Measurements from ENCODE around the gene CIAO2A. TPM values are rescaled to one million over a fixed set of nuclear protein-coding genes. Genes with fewer than 3 reads are reported as not detected.

The CIAO2A gene
- total RNA-seq, 1 experiment from 2014 or later, result 38.7 TPM

- POLR2A ChIA-PET, result interaction anchor here (1.1 kb wide), 1 partner anchor 38 kb away, joined by 3 read pairs; the partner anchor contains the start of gene SNX1
- no TSS peak for BruUV-seq (replicated peaks)
- Mint-ChIP-seq H3K36me3 (ENCODE audit: insufficient read depth, unreplicated experiment) (peaks cover 90% of the 10 kb centered on the region), H3K9me3 (ENCODE audit: unreplicated experiment) (no peaks in the 10 kb centered on the region), H3K27me3 (ENCODE audit: insufficient read depth, unreplicated experiment) (no peaks in the 10 kb centered on the region), H3K4me1 (ENCODE audit: insufficient read depth, unreplicated experiment) (no peaks in the 10 kb centered on the region), H3K4me3 (ENCODE audit: unreplicated experiment) (no peak overlapping the region), H3K27ac (ENCODE audit: low read depth, unreplicated experiment) (no peak overlapping the region)
- DNase-seq (ENCODE audit: unreplicated experiment), result no peak
- CTCF ChIA-PET, result interaction anchor here (1.0 to 2.7 kb wide), 4 partner anchors 11 to 524 kb away, joined by 3 to 8 read pairs (median 4); partner anchors contain the start of gene SNX22
- TF ChIP-seq CTCF (IDR thresholded peaks at IDR 0.05; ENCODE audit: unreplicated experiment), result no peak
- intact Hi-C loops (cut with micrococcal nuclease), result no loop called here
Measured at GRCh38 chr15:64133623-64134344, 40.1 kb upstream of the CIAO2A start.

DNA sequence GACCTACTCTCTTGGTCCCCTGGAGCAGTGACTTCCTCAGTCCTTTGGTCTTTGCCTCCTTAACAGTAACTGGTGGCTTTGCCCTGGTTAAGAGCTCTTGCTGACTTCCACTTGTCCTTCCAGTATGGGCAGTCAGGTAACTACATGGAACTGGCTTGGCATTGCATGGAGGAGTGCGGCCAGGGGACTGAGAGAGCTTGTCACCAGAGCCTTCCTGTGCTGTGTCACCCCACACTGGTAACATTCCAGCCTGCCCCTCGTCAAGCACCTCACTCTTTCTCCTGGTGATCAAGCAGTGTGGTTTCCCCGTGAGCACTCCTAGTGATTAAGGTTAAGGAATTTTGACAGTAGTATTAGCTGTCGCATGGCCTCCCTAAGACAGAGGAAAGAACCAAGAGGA is 38.6 kb upstream of the CIAO2A start:
- no peaks in the 10 kb centered on the region for H3K27me3 Mint-ChIP-seq (ENCODE audit: insufficient read depth, unreplicated experiment)
- POLR2A ChIA-PET, result interaction anchor here (0.8 to 1.7 kb wide), 3 partner anchors 10 to 30 kb away, joined by 3 to 11 read pairs (median 4); no protein-coding TSS in a partner anchor
- H3K9me3 Mint-ChIP-seq (ENCODE audit: unreplicated experiment), result no peaks in the 10 kb centered on the region
- peaks cover 98% of the 10 kb centered on the region for H3K36me3 Mint-ChIP-seq (ENCODE audit: insufficient read depth, unreplicated experiment)
- no peak overlapping the region for H3K27ac Mint-ChIP-seq (ENCODE audit: low read depth, unreplicated experiment)
- CTCF ChIA-PET, result interaction anchor here (0.5 to 3.3 kb wide), 3 partner anchors 13 to 57 kb away, joined by 3 to 14 read pairs (median 8); no protein-coding TSS in a partner anchor
- H3K4me3 Mint-ChIP-seq (ENCODE audit: unreplicated experiment), result no peak overlapping the region
- no peaks in the 10 kb centered on the region for H3K4me1 Mint-ChIP-seq (ENCODE audit: insufficient read depth, unreplicated experiment)
- intact Hi-C loops (cut with micrococcal nuclease), result no loop called here
- no TSS peak for BruUV-seq (replicated peaks)
- no peak for TF ChIP-seq CTCF (IDR thresholded peaks at IDR 0.05; ENCODE audit: unreplicated experiment)
- DNase-seq (ENCODE audit: unreplicated experiment), result no peak

DNA sequence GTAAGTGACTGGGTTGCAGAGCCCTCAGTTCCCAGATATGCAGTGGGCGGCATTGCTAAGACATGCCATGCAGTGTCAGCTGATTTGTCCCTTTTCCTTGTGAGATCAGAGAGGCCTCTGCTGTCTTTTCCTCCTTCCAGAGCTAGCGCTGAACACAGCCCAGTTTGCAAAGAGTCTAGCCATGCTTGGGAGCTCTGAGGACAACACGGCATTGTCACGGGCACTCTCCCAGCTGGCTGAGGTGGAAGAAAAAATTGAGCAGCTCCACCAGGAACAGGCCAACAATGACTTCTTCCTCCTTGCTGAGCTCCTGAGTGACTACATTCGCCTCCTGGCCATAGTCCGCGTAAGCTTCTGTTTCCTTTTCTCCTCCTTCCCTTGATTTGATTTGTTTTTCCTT is 37.9 kb upstream of the CIAO2A start:
- no peaks in the 10 kb centered on the region for H3K9me3 Mint-ChIP-seq (ENCODE audit: unreplicated experiment)
- CTCF ChIA-PET, result interaction anchor here (0.5 to 3.3 kb wide), 4 partner anchors 12 to 58 kb away, joined by 3 to 14 read pairs (median 6); no protein-coding TSS in a partner anchor
- DNase-seq (ENCODE audit: unreplicated experiment), result no peak
- no peaks in the 10 kb centered on the region for H3K27me3 Mint-ChIP-seq (ENCODE audit: insufficient read depth, unreplicated experiment)
- peaks cover 98% of the 10 kb centered on the region for H3K36me3 Mint-ChIP-seq (ENCODE audit: insufficient read depth, unreplicated experiment)
- POLR2A ChIA-PET, result interaction anchor here (1.0 to 1.7 kb wide), 4 partner anchors 14 to 35 kb away, joined by 3 to 11 read pairs (median 4); no protein-coding TSS in a partner anchor
- no peaks in the 10 kb centered on the region for H3K4me1 Mint-ChIP-seq (ENCODE audit: insufficient read depth, unreplicated experiment)
- intact Hi-C loops (cut with micrococcal nuclease), result no loop called here
- no peak for TF ChIP-seq CTCF (IDR thresholded peaks at IDR 0.05; ENCODE audit: unreplicated experiment)
- no peak overlapping the region for H3K27ac Mint-ChIP-seq (ENCODE audit: low read depth, unreplicated experiment)
- no TSS peak for BruUV-seq (replicated peaks)
- H3K4me3 Mint-ChIP-seq (ENCODE audit: unreplicated experiment), result no peak overlapping the region

DNA sequence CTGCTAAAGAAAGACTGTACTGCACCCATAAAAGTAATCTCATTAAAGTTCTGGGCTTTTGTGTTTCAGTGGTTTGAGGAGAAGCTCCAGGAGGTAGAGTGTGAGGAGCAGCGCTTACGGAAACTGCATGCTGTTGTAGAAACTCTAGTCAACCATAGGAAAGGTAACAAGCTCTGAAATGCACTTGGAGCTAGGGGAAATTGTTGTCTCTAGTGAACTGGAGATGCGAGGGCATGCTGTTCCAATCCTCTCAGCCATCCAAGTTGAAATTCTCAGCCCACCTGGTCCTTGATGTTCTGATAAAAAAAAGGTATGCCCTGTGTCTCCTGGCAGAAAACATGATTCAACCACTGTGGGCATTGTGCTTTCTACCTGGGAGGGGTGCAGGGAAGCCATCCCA is 36.5 kb upstream of the CIAO2A start:
- no peaks in the 10 kb centered on the region for H3K9me3 Mint-ChIP-seq (ENCODE audit: unreplicated experiment)
- intact Hi-C loops (cut with micrococcal nuclease), result no loop called here
- no peak for DNase-seq (ENCODE audit: unreplicated experiment)
- H3K4me3 Mint-ChIP-seq (ENCODE audit: unreplicated experiment), result no peak overlapping the region
- no peak for TF ChIP-seq CTCF (IDR thresholded peaks at IDR 0.05; ENCODE audit: unreplicated experiment)
- no TSS peak for BruUV-seq (replicated peaks)
- CTCF ChIA-PET, result interaction anchor here (3.3 kb wide), 1 partner anchor 22 kb away, joined by 14 read pairs; no protein-coding TSS in a partner anchor
- H3K27ac Mint-ChIP-seq (ENCODE audit: low read depth, unreplicated experiment), result no peak overlapping the region
- no peaks in the 10 kb centered on the region for H3K27me3 Mint-ChIP-seq (ENCODE audit: insufficient read depth, unreplicated experiment)
- H3K4me1 Mint-ChIP-seq (ENCODE audit: insufficient read depth, unreplicated experiment), result no peaks in the 10 kb centered on the region
- POLR2A ChIA-PET, result no interaction called here
- peaks cover 98% of the 10 kb centered on the region for H3K36me3 Mint-ChIP-seq (ENCODE audit: insufficient read depth, unreplicated experiment)
